Measurements from ENCODE around the gene TRAF3. TPM values are rescaled to one million over a fixed set of nuclear protein-coding genes. Genes with fewer than 3 reads are reported as not detected.

TRAF3 gene
- total RNA-seq, 4 donors from 2014 or later: 15.9 to 24.9 (median 18.6) TPM

GRCh38 chr14:102913341-102914211 is 136.3 kb downstream of the TRAF3 start:
- 84 to 93% methylated on average over 17 to 18 of the region's 28 CpGs for WGBS, 2 donors
- intact Hi-C loops (cut with DNase I): no loop called here
- Histone ChIP-seq H3K36me3 (no peaks in the 10 kb centered on the region), H3K9me3 (no peaks in the 10 kb centered on the region), H3K27me3 (no peaks in the 10 kb centered on the region), H3K4me1 (peaks cover 8 to 11% of the 10 kb centered on the region in 2 donors), H3K27ac (no peak overlapping the region), H3K4me3 (replicated peaks in 1 of 3) (no peak overlapping the region)
- no peak for DNase-seq
- TF ChIP-seq CTCF (IDR thresholded peaks at IDR 0.05): no peak

GRCh38 chr14:102914474-102915291 is 137.4 kb downstream of the TRAF3 start:
- Histone ChIP-seq H3K27ac (no peak overlapping the region), H3K4me3 (replicated peaks in 1 of 3) (no peak overlapping the region), H3K27me3 (no peaks in the 10 kb centered on the region), H3K4me1 (peaks cover 0 to under 1% of the 10 kb centered on the region in 2 donors), H3K36me3 (no peaks in the 10 kb centered on the region), H3K9me3 (no peaks in the 10 kb centered on the region)
- no peak for DNase-seq
- intact Hi-C loops (cut with DNase I): loop anchor here (5.0 kb wide), 1 partner anchor 217 kb away; no protein-coding TSS in a partner anchor
- WGBS, 2 donors: 83 to 88% methylated on average over 10 to 16 of the region's 26 CpGs
- TF ChIP-seq POLR2A (IDR thresholded peaks at IDR 0.05): no peak
- TF ChIP-seq CTCF (IDR thresholded peaks at IDR 0.05): no peak

- H3K27ac ChIP-seq: no peak overlapping the region
- no peaks in the 10 kb centered on the region for H3K27me3 ChIP-seq
- H3K4me1 ChIP-seq: no peaks in the 10 kb centered on the region
- no peak for TF ChIP-seq CTCF (IDR thresholded peaks at IDR 0.05)
- no peak for TF ChIP-seq POLR2A (IDR thresholded peaks at IDR 0.05)
- DNase-seq: no peak
- no peaks in the 10 kb centered on the region for H3K36me3 ChIP-seq
- 85% methylated on average over 18 to 19 of the region's 19 CpGs for WGBS, 2 donors
- H3K9me3 ChIP-seq: no peaks in the 10 kb centered on the region
- intact Hi-C loops (cut with DNase I): loop anchor here (5.0 kb wide), 1 partner anchor 218 kb away; no protein-coding TSS in a partner anchor
- H3K4me3 ChIP-seq (replicated peaks in 1 of 3): no peak overlapping the region
Measured at GRCh38 chr14:102915292-102916110, 138.3 kb downstream of the TRAF3 start.

- intact Hi-C loops (cut with DNase I): loop anchor here (5.0 kb wide), 1 partner anchor 219 kb away; no protein-coding TSS in a partner anchor
- Histone ChIP-seq H3K9me3 (no peaks in the 10 kb centered on the region), H3K27me3 (no peaks in the 10 kb centered on the region), H3K4me1 (no peaks in the 10 kb centered on the region), H3K4me3 (replicated peaks in 1 of 3) (no peak overlapping the region), H3K27ac (no peak overlapping the region), H3K36me3 (no peaks in the 10 kb centered on the region)
- no peak for DNase-seq
- WGBS, 2 donors: 69 to 93% methylated on average over 11 to 17 of the region's 18 CpGs
- TF ChIP-seq POLR2A (IDR thresholded peaks at IDR 0.05) (no peak), CTCF (IDR thresholded peaks at IDR 0.05) (no peak)
Measured at GRCh38 chr14:102916347-102917055, 139.3 kb downstream of the TRAF3 start.

Measured in thyroid gland (tissue), 4 donors.